HCT116 (cell line): ENCODE measurements around the gene PHF21A. TPM values are rescaled to one million over a fixed set of nuclear protein-coding genes. Genes with fewer than 3 reads are reported as not detected.

Experiments used
- ATAC-seq: fragments of 200-7000 bp; cut with Tn5 transposase; 2 replicates; pipeline ENCODE4 v1.9.1; 2020; ENCODE audit warnings: mild to moderate bottlenecking, moderate library complexity
- BruUV-seq: library from RNA; stranded (reverse); fragments of 400-500 nt; replicated peaks from 2 replicates; lab custom pipeline; 2021; lab: Mats Ljungman, UMichigan
- CTCF ChIA-PET: fragments of 300-600 bp; sonication (Branson Sonifier 250); formaldehyde crosslinking; loops from one replicate; lab custom pipeline; 2021; ENCODE audit warnings: antibody characterized with exemption; lab: Charles Lee
- POLR2A ChIA-PET: fragments of 300-600, 350-600 bp; sonication (Branson Sonifier 250); formaldehyde crosslinking; loops from one replicate; lab custom pipeline; 2021; ENCODE audit warnings: antibody characterized with exemption; lab: Charles Lee
- RAD21 ChIA-PET, 2 experiments: fragments of 300-600 bp; sonication (Branson Sonifier 250); formaldehyde crosslinking; loops; one replicate each; lab custom pipeline; 2023; ENCODE audit warnings: low total read pairs in 2 of 2; ENCODE audit not compliant: uncharacterized antibody in 2 of 2, unreplicated experiment in 2 of 2, low non-redundant PET in 1 of 2; lab: Charles Lee
- DNase-seq: peaks from one replicate; pipeline ENCODE4 v3.0.0-alpha.2; 2010; ENCODE audit warnings: low read depth, low spot score
- H2AFZ ChIP-seq: fragments of 200-600 bp; shearing (Covaris generic), sonication (generic); 2 replicates; pipeline ENCODE4 v1.6.1; 2017; ENCODE audit warnings: low read depth, mixed run types, mixed read lengths, antibody characterized with exemption, low read length; ENCODE audit not compliant: poor library complexity, severe bottlenecking
- H3K27ac ChIP-seq: 2 replicates; pipeline ENCODE4 v1.5.1; 2012; ENCODE audit warnings: low read depth, low read length
- H3K27me3 ChIP-seq: fragments of 200-600 bp; sonication (generic); 2 replicates; pipeline ENCODE4 v1.6.1; 2016; ENCODE audit warnings: mixed run types, low read length, mixed read lengths; ENCODE audit not compliant: insufficient read depth
- H3K36me3 ChIP-seq, 2 experiments: fragments of 200-500 bp in 1 of 2; fragments of 200-600 bp in 1 of 2; sonication (Bioruptor generic) in 1 of 2; sonication (generic) in 1 of 2; 2 replicates each; pipeline versions ENCODE4 v1.5.1 to v1.6.1; 2014 to 2016; ENCODE audit warnings: low read length in 2 of 2, inconsistent platforms in 1 of 2, mixed read lengths in 1 of 2, mixed run types in 1 of 2; ENCODE audit not compliant: insufficient read depth in 2 of 2, control insufficient read depth in 1 of 2
- H3K4me1 ChIP-seq, 2 experiments: fragments of 200-600 bp in 1 of 2; sonication (generic) in 1 of 2; 2 replicates each; pipeline versions ENCODE4 v1.5.1 to v1.6.1; 2012 to 2017; ENCODE audit warnings: low read length in 2 of 2, inconsistent platforms in 1 of 2, mild to moderate bottlenecking in 1 of 2, mixed read lengths in 1 of 2, mixed run types in 1 of 2, moderate library complexity in 1 of 2; ENCODE audit not compliant: insufficient read depth in 2 of 2, control insufficient read depth in 1 of 2
- H3K4me2 ChIP-seq: fragments of 200-600 bp; sonication (generic); 2 replicates; pipeline ENCODE4 v1.6.1; 2017; ENCODE audit warnings: mixed run types, low read length, mixed read lengths
- H3K4me3 ChIP-seq, 2 experiments: fragments of 200-600 bp in 1 of 2; sonication (generic) in 1 of 2; replicated peaks in 1 of 2; 2 replicates each; pipeline ENCODE4 v1.5.1; 2011 to 2016; ENCODE audit warnings: low read length in 2 of 2, control low read depth in 1 of 2, low read depth in 1 of 2, mild to moderate bottlenecking in 1 of 2, mixed read lengths in 1 of 2, mixed run types in 1 of 2
- H3K79me2 ChIP-seq: fragments of 200-600 bp; sonication (generic); 2 replicates; pipeline ENCODE4 v1.6.1; 2017; ENCODE audit warnings: mild to moderate bottlenecking, mixed run types, low read length, moderate library complexity, mixed read lengths; ENCODE audit not compliant: insufficient read depth
- H3K9ac ChIP-seq: fragments of 200-600 bp; sonication (generic); 2 replicates; pipeline ENCODE4 v1.6.1; 2016; ENCODE audit warnings: low read length, mixed read lengths
- H3K9me2 ChIP-seq: fragments of 200-600 bp; sonication (generic), shearing (Covaris generic); 2 replicates; pipeline ENCODE4 v1.6.1; 2017; ENCODE audit warnings: mixed run types, mild to moderate bottlenecking, moderate library complexity; ENCODE audit not compliant: insufficient read depth
- H3K9me3 ChIP-seq, 2 experiments: fragments of 200-500 bp in 1 of 2; fragments of 200-600 bp in 1 of 2; sonication (Bioruptor generic) in 1 of 2; sonication (generic) in 1 of 2; 2 replicates each; pipeline ENCODE4 v1.6.1; 2014 to 2017; ENCODE audit warnings: low read length in 2 of 2, mixed read lengths in 2 of 2, inconsistent platforms in 1 of 2, low read depth in 1 of 2, mild to moderate bottlenecking in 1 of 2, mixed run types in 1 of 2, moderate library complexity in 1 of 2; ENCODE audit not compliant: control insufficient read depth in 1 of 2, insufficient read depth in 1 of 2
- H4K20me1 ChIP-seq: fragments of 200-600 bp; sonication (generic), shearing (Covaris generic); 2 replicates; pipeline ENCODE4 v1.6.1; 2017; ENCODE audit warnings: mixed run types, mild to moderate bottlenecking, moderate library complexity; ENCODE audit not compliant: insufficient read depth
- ATF3 ChIP-seq: IDR thresholded peaks from 2 replicates; pipeline ENCODE4 v1.6.1; 2012
- CBX3 ChIP-seq: IDR thresholded peaks from 2 replicates; pipeline ENCODE4 v1.6.1; 2012; ENCODE audit warnings: low read depth
- CEBPB ChIP-seq: IDR thresholded peaks from 2 replicates; pipeline ENCODE4 v1.6.1; 2012; ENCODE audit warnings: low read depth
- EGR1 ChIP-seq: IDR thresholded peaks from 2 replicates; pipeline ENCODE4 v1.6.1; 2012; ENCODE audit warnings: low read depth
- ELF1 ChIP-seq: IDR thresholded peaks from 2 replicates; pipeline ENCODE4 v1.6.1; 2012; ENCODE audit warnings: low read depth, borderline replicate concordance
- EZH2 ChIP-seq: fragments of 200-600 bp; sonication (generic); IDR thresholded peaks from 2 replicates; pipeline ENCODE4 v1.6.1; 2017; ENCODE audit warnings: antibody characterized with exemption, mixed run types
- EZH2phosphoT487 ChIP-seq: fragments of 200-600 bp; IDR thresholded peaks from 2 replicates; pipeline ENCODE4 v1.6.1; 2018; ENCODE audit warnings: antibody characterized with exemption, borderline replicate concordance
- FOSL1 ChIP-seq: IDR thresholded peaks from 2 replicates; pipeline ENCODE4 v1.6.1; 2012; ENCODE audit warnings: low read depth
- JUND ChIP-seq: IDR thresholded peaks from 2 replicates; pipeline ENCODE4 v1.6.1; 2012
- POLR2AphosphoS5 ChIP-seq: IDR thresholded peaks from 2 replicates; pipeline ENCODE4 v1.6.1; 2011; ENCODE audit warnings: mild to moderate bottlenecking, low read depth, low read length, moderate library complexity
- RAD21 ChIP-seq: IDR thresholded peaks from 2 replicates; pipeline ENCODE4 v1.6.1; 2012; ENCODE audit warnings: low read depth, mild to moderate bottlenecking
- REST ChIP-seq: IDR thresholded peaks from 2 replicates; pipeline ENCODE4 v1.6.1; 2012; ENCODE audit warnings: low read depth
- SIN3A ChIP-seq: IDR thresholded peaks from 2 replicates; pipeline ENCODE4 v1.6.1; 2012; ENCODE audit warnings: low read depth
- SP1 ChIP-seq: IDR thresholded peaks from 2 replicates; pipeline ENCODE4 v1.6.1; 2012; ENCODE audit warnings: low read depth
- SRF ChIP-seq: IDR thresholded peaks from 2 replicates; pipeline ENCODE4 v1.6.1; 2012; ENCODE audit warnings: low read depth
- TCF7L2 ChIP-seq: IDR thresholded peaks from 2 replicates; pipeline ENCODE4 v1.7.0; 2011; ENCODE audit warnings: borderline replicate concordance, inconsistent platforms; ENCODE audit not compliant: insufficient read depth, insufficient read length; ENCODE audit errors: extremely low read depth
- YY1 ChIP-seq: IDR thresholded peaks from 2 replicates; pipeline ENCODE4 v1.6.1; 2011; ENCODE audit warnings: low read length, low read depth, moderate library complexity, mild to moderate bottlenecking; ENCODE audit not compliant: insufficient replicate concordance; ENCODE audit errors: extremely low read depth
- ZBTB33 ChIP-seq: IDR thresholded peaks from 2 replicates; pipeline ENCODE4 v1.6.1; 2011; ENCODE audit warnings: mild to moderate bottlenecking, low read length, moderate library complexity; ENCODE audit not compliant: insufficient replicate concordance; ENCODE audit errors: extremely low read depth
- ZNF274 ChIP-seq: fragments of 200-500 bp; sonication (Bioruptor generic); IDR thresholded peaks from 2 replicates; pipeline ENCODE4 v1.6.1; 2014; ENCODE audit warnings: mild to moderate bottlenecking, low read depth, low read length, inconsistent platforms
- intact Hi-C: fragments of 100-400 bp; cut with micrococcal nuclease; formaldehyde crosslinking; loops from 2 replicates; pipeline ENCODE4 v1.10.0; 2022
- total RNA-seq: library from RNA; stranded (reverse); gene quantifications from one replicate; pipeline ENCODE4 v1.2.1, GENCODE V29; 2021; ENCODE audit not compliant: unreplicated experiment
- TF ChIP-seq, protein P1 (sequence below): IDR thresholded peaks from 2 replicates; pipeline ENCODE4 v1.6.1; 2012

Gene PHF21A
- total RNA-seq, 1 experiment from 2014 or later = 27.0 TPM

GRCh38 chr11:45900916-45901617 lies 220.2 kb downstream of the PHF21A start:
- Histone ChIP-seq H3K27me3 (no peaks in the 10 kb centered on the region), H2AFZ (no peak overlapping the region), H3K4me3 (peak overlapping the region in 1 of 2 experiments; percentile 39; a peak in 1 of 4 replicates), H3K79me2 (no peaks in the 10 kb centered on the region), H3K9ac (no peak overlapping the region), H4K20me1 (no peaks in the 10 kb centered on the region), H3K27ac (no peak overlapping the region), H3K36me3 (no peaks in the 10 kb centered on the region), H3K9me2 (no peaks in the 10 kb centered on the region), H3K4me2 (peak overlapping the region; percentile 68), H3K9me3 (no peaks in the 10 kb centered on the region), H3K4me1 (peaks cover 10 to 24% of the 10 kb centered on the region in 2 experiments; a peak in 3 of 4 replicates)
- no TSS peak for BruUV-seq
- RAD21 ChIA-PET = no interaction called here
- POLR2A ChIA-PET = no interaction called here
- no peak for ATAC-seq
- intact Hi-C loops = no loop called here
- TF ChIP-seq EGR1 (no peak), SP1 (no peak), ATF3 (no peak), RAD21 (no peak), ZNF274 (no peak), SRF (no peak), POLR2AphosphoS5 (no peak), CEBPB (no peak), JUND (no peak), ZBTB33 (no peak), ELF1 (no peak), EZH2 (no peak), SIN3A (no peak), REST (no peak), YY1 (no peak), TCF7L2 (no peak), EZH2phosphoT487 (no peak), FOSL1 (no peak), CBX3 (no peak)
- TF ChIP-seq, protein P1, sequence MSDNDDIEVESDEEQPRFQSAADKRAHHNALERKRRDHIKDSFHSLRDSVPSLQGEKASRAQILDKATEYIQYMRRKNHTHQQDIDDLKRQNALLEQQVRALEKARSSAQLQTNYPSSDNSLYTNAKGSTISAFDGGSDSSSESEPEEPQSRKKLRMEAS = no peak
- DNase-seq = no peak
- CTCF ChIA-PET = no interaction called here
